Neuronal stem cell (in vitro differentiated cells): ENCODE measurements around the gene VPS13D.

Experiments used
- DNase-seq: peaks from one replicate; pipeline ENCODE4 v3.0.0-alpha.2; 2013; ENCODE audit warnings: low spot score
- H2AFZ ChIP-seq: one replicate; pipeline ENCODE4 v1.6.1; 2013; ENCODE audit warnings: mild to moderate bottlenecking, low read length, inconsistent platforms
- H2AK5ac ChIP-seq: 2 replicates; pipeline ENCODE4 v1.6.1; 2013; ENCODE audit warnings: low read depth, mild to moderate bottlenecking, inconsistent platforms, low read length, moderate library complexity, mixed read lengths
- H2BK120ac ChIP-seq: 2 replicates; pipeline ENCODE4 v1.6.1; 2013; ENCODE audit warnings: low read depth, mild to moderate bottlenecking, inconsistent platforms, low read length, moderate library complexity, mixed read lengths
- H2BK12ac ChIP-seq: one replicate; pipeline ENCODE4 v1.6.1; 2013; ENCODE audit warnings: low read length, inconsistent platforms
- H2BK15ac ChIP-seq: 2 replicates; pipeline ENCODE4 v1.6.1; 2013; ENCODE audit warnings: mild to moderate bottlenecking, low read length, inconsistent platforms, mixed read lengths
- H2BK5ac ChIP-seq: one replicate; pipeline ENCODE4 v1.6.1; 2013; ENCODE audit warnings: inconsistent platforms, mild to moderate bottlenecking, low read length, moderate library complexity
- H3K14ac ChIP-seq: one replicate; pipeline ENCODE4 v1.6.1; 2013; ENCODE audit warnings: low read length, inconsistent platforms
- H3K18ac ChIP-seq: 2 replicates; pipeline ENCODE4 v1.6.1; 2013; ENCODE audit warnings: low read length, inconsistent platforms
- H3K23ac ChIP-seq: 2 replicates; pipeline ENCODE4 v1.6.1; 2013; ENCODE audit warnings: low read depth, mild to moderate bottlenecking, mixed read lengths, low read length, inconsistent platforms; ENCODE audit not compliant: poor library complexity
- H3K27ac ChIP-seq: replicated peaks from 3 replicates; pipeline ENCODE4 v1.5.1; 2013; ENCODE audit warnings: low read length, inconsistent platforms
- H3K27me3 ChIP-seq, 3 experiments: 2 replicates each; pipeline ENCODE4 v1.6.1; 2013; ENCODE audit warnings: low read length in 3 of 3, mild to moderate bottlenecking in 2 of 3, inconsistent platforms in 1 of 3, low read depth in 1 of 3, mixed read lengths in 1 of 3, moderate library complexity in 1 of 3; ENCODE audit not compliant: control insufficient read depth in 3 of 3, insufficient read depth in 3 of 3
- H3K36me3 ChIP-seq, 2 donors: replicated peaks in 1 of 2; 2 replicates each; pipeline ENCODE4 v1.6.1; 2013; ENCODE audit warnings: low read length in 2 of 2; ENCODE audit not compliant: control insufficient read depth in 2 of 2, insufficient read depth in 2 of 2
- H3K4ac ChIP-seq: 2 replicates; pipeline ENCODE4 v1.6.1; 2013; ENCODE audit warnings: inconsistent platforms, mild to moderate bottlenecking, low read length, moderate library complexity
- H3K4me1 ChIP-seq, 2 donors: 1 replicate in 1 of 2; 2 replicates in 1 of 2; pipeline ENCODE4 v1.6.1; 2013; ENCODE audit warnings: low read length in 2 of 2, low read depth in 1 of 2; ENCODE audit not compliant: control insufficient read depth in 2 of 2, insufficient read depth in 1 of 2
- H3K4me2 ChIP-seq: one replicate; pipeline ENCODE4 v1.6.1; 2013; ENCODE audit warnings: mild to moderate bottlenecking, low read length, inconsistent platforms; ENCODE audit not compliant: insufficient read depth, poor library complexity, severe bottlenecking
- H3K4me3 ChIP-seq, 2 donors: 2 replicates each; pipeline ENCODE4 v1.5.1; 2013; ENCODE audit warnings: low read length in 2 of 2, mild to moderate bottlenecking in 2 of 2, inconsistent platforms in 1 of 2, moderate library complexity in 1 of 2
- H3K79me1 ChIP-seq: one replicate; pipeline ENCODE4 v1.6.1; 2013; ENCODE audit warnings: low read depth, mild to moderate bottlenecking, inconsistent platforms, low read length, moderate library complexity
- H3K9ac ChIP-seq: one replicate; pipeline ENCODE4 v1.6.1; 2013; ENCODE audit warnings: mild to moderate bottlenecking, low read depth, low read length, inconsistent platforms; ENCODE audit not compliant: poor library complexity
- H3K9me3 ChIP-seq, 2 donors: replicated peaks in 1 of 2; 2 replicates each; pipeline versions ENCODE3 to v1.6.1; 2013; ENCODE audit warnings: low read length in 2 of 2, mild to moderate bottlenecking in 2 of 2, inconsistent platforms in 1 of 2, low read depth in 1 of 2, mixed read lengths in 1 of 2, moderate library complexity in 1 of 2; ENCODE audit not compliant: control insufficient read depth in 2 of 2, insufficient read depth in 1 of 2
- H4K8ac ChIP-seq: one replicate; pipeline ENCODE4 v1.6.1; 2013; ENCODE audit warnings: low read depth, mild to moderate bottlenecking, inconsistent platforms, low read length, moderate library complexity
- H4K91ac ChIP-seq: one replicate; pipeline ENCODE4 v1.6.1; 2013; ENCODE audit warnings: low read length, low read depth, mild to moderate bottlenecking, inconsistent platforms; ENCODE audit not compliant: poor library complexity
- WGBS, 2 donors: extraction: QIAGEN DNeasy Blood & Tissue Kit; methylation state at CpG; one replicate each; pipeline ENCODE4 v1.1.7; 2013; ENCODE audit warnings: missing lambda C conversion rate in 2 of 2, mixed read lengths in 1 of 2; ENCODE audit not compliant: insufficient read length in 2 of 2, insufficient replicate concordance in 1 of 2; ENCODE audit errors: extremely low coverage in 2 of 2; 5-methylcytosine and 5-hydroxymethylcytosine counted together

VPS13D gene

DNA sequence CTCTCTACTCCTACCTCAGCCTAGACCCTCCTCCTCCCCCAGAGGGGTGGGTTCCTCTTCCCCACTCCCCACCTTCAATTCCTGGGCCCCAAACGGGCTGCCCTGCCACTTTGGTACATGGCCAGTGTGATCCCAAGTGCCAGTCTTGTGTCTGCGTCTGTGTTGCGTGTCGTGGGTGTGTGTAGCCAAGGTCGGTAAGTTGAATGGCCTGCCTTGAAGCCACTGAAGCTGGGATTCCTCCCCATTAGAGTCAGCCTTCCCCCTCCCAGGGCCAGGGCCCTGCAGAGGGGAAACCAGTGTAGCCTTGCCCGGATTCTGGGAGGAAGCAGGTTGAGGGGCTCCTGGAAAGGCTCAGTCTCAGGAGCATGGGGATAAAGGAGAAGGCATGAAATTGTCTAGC lies 21.6 kb upstream of the VPS13D start:
- H2BK5ac ChIP-seq = peak overlapping the region; percentile 72

DNA sequence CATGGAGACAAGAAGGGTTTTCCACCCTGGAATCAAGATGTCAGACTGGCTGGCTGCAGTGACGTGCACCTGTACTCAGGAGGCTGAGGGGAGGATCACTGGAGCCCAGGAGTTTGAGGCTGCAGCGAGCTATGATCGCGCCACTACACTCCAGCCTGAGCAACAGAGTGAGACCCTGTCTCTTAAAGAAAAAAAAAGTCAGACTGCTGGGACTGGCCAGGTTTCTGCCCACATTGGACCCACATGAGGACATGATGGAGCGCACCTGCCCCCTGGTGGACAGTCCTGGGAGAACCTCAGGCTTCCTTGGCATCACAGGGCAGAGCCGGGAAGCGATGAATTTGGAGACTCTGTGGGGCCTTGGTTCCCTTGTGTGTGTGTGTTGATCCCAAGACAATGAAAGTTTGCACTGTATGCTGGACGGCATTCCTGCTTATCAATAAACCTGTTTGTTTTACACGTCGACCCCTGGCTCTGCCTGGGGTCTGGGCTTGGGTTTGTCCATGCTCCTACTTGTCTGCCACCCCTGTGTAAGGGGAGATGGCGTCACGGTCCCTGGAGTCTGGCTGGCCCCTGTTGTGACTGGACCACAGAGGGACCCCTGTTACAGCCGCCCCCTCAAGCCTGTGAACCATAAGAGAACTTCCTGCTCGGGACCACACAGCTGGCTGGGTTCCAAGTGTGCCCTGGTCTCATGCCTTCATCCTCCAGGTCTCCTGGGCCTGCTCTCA lies 20.9 kb upstream of the VPS13D start:
- Histone ChIP-seq H3K79me1 (no peaks in the 10 kb centered on the region), H3K18ac (peak overlapping the region; percentile 22), H2BK120ac (no peak overlapping the region), H4K8ac (no peak overlapping the region), H2BK12ac (no peak overlapping the region), H2AFZ (peak overlapping the region; percentile 62), H3K27me3 (peaks cover 0 to 2% (median 0%) of the 10 kb centered on the region in 3 experiments), H3K4me2 (no peak overlapping the region), H2AK5ac (peak overlapping the region; percentile 28), H3K36me3 (no peaks in the 10 kb centered on the region), H3K23ac (no peak overlapping the region), H3K9ac (no peak overlapping the region), H3K14ac (no peak overlapping the region), H3K4ac (no peak overlapping the region), H2BK5ac (no peak overlapping the region), H3K4me1 (peaks cover 8 to 11% of the 10 kb centered on the region in 2 donors), H3K27ac (no peak overlapping the region), H3K4me3 (no peak overlapping the region), H3K9me3 (no peaks in the 10 kb centered on the region), H2BK15ac (no peak overlapping the region), H4K91ac (no peak overlapping the region)
- no CpG with 5 or more reads among the region's 14 CpGs for WGBS, 2 donors
- peak; percentile 88 for DNase-seq

More for the DNA sequence above, 21.6 kb upstream of the VPS13D start:
- no peak for DNase-seq
- peaks cover 0 to 2% (median 0%) of the 10 kb centered on the region in 3 experiments for H3K27me3 ChIP-seq
- no peak overlapping the region for H3K4me2 ChIP-seq
- H3K4me1 ChIP-seq = peaks cover 8 to 11% of the 10 kb centered on the region in 2 donors
- no peak overlapping the region for H4K8ac ChIP-seq
- H3K4me3 ChIP-seq = no peak overlapping the region
- peak overlapping the region; percentile 20 for H2AK5ac ChIP-seq
- H2BK12ac ChIP-seq = peak overlapping the region; percentile 73
- H3K9ac ChIP-seq = peak overlapping the region; percentile 32
- no peak overlapping the region for H3K23ac ChIP-seq
- H2AFZ ChIP-seq = peak overlapping the region; percentile 62
- no peaks in the 10 kb centered on the region for H3K36me3 ChIP-seq
- H3K18ac ChIP-seq = no peak overlapping the region
- no peak overlapping the region for H2BK120ac ChIP-seq
- H3K14ac ChIP-seq = peak overlapping the region; percentile 82
- H3K79me1 ChIP-seq = no peaks in the 10 kb centered on the region
- no peak overlapping the region for H3K4ac ChIP-seq
- no CpG with 5 or more reads among the region's 6 CpGs for WGBS, 2 donors
- H3K27ac ChIP-seq = no peak overlapping the region
- no peak overlapping the region for H2BK15ac ChIP-seq
- H4K91ac ChIP-seq = peak overlapping the region; percentile 34
- no peaks in the 10 kb centered on the region for H3K9me3 ChIP-seq

DNA sequence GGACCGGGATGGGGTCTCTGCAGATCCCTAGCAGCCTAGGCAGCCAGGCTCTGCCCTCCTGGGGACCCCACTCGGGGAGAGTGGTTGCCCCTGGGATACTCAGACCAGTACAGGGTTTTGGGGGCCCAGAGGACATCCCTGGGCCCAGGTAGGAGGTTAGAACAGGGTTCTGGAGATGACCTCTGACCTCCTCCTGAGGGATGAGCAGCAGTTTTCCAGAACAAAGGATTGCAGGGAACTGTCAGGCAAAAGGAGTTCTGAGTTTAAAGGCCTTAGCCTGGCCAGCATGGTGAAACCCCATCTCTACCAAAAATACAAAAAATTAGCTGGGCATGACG lies 20.4 kb upstream of the VPS13D start:
- Histone ChIP-seq H3K79me1 (no peaks in the 10 kb centered on the region), H2AFZ (peak overlapping the region; percentile 6), H4K91ac (no peak overlapping the region), H3K27ac (no peak overlapping the region), H3K23ac (no peak overlapping the region), H3K36me3 (no peaks in the 10 kb centered on the region), H3K4me3 (no peak overlapping the region), H3K4me1 (peaks cover 4 to 9% of the 10 kb centered on the region in 2 donors), H3K9ac (no peak overlapping the region), H3K14ac (no peak overlapping the region), H2BK12ac (no peak overlapping the region), H3K4me2 (no peak overlapping the region), H3K18ac (peak overlapping the region; percentile 22), H2AK5ac (peak overlapping the region; percentile 28), H3K27me3 (peaks cover 0 to 6% (median 0%) of the 10 kb centered on the region in 3 experiments), H2BK15ac (no peak overlapping the region), H3K9me3 (no peaks in the 10 kb centered on the region), H3K4ac (no peak overlapping the region), H2BK5ac (no peak overlapping the region), H4K8ac (no peak overlapping the region), H2BK120ac (no peak overlapping the region)
- no CpG with 5 or more reads among the region's 3 CpGs for WGBS, 2 donors
- no peak for DNase-seq

DNA sequence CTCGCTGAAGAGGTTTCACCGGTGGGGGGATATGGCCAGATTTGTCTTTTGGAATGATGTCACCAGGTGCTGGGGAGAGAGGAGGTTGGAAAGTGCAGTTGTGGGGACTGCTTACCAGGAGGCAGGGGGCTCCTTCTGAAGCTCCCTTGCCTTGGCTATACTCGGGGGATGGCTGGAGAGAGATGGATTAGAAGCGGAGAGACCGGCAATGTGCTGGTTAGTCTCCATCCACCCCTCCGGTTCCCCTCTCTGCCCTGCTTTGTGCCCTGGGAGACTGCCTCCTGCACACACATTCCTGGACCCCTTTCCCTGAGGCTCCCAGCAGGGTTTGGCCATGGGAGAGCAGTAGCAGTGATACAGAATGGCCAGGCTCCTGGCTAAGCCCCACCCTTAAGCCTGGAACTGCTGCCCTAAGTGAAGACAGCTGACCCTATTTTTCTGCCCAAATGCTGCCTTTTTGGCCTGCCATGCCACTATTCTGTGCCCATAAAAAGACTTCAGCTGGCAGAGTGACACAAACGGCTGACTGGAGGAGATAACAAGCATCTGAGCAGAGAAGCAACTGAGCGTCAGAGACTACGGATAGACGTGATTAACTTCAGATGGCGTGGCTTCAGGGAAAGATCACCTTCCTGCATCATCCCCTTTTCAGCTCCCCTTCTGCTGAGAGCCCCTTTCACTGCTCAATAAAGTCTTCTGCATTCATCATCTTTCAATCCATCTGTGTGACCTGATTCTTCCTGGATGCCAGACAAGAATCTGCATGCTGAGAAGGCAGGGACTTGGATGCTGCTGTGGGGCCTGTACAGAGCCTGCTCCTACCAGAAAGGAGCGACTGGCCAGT lies 14.5 kb upstream of the VPS13D start:
- H3K4me3 ChIP-seq = no peak overlapping the region
- no peak overlapping the region for H2BK15ac ChIP-seq
- no peak for DNase-seq
- H3K27me3 ChIP-seq = peaks cover 0 to 10% (median 0%) of the 10 kb centered on the region in 3 experiments
- peak overlapping the region; percentile 62 for H3K18ac ChIP-seq
- H3K4me2 ChIP-seq = no peak overlapping the region
- H2BK12ac ChIP-seq = no peak overlapping the region
- peak overlapping the region; percentile 17 for H3K23ac ChIP-seq
- peak overlapping the region; percentile 90 for H2BK5ac ChIP-seq
- no peak overlapping the region for H2BK120ac ChIP-seq
- H3K9ac ChIP-seq = no peak overlapping the region
- WGBS, 2 donors = no CpG with 5 or more reads among the region's 12 CpGs
- H3K4me1 ChIP-seq = no peaks in the 10 kb centered on the region
- no peaks in the 10 kb centered on the region for H3K36me3 ChIP-seq
- H4K8ac ChIP-seq = no peak overlapping the region
- no peak overlapping the region for H2AFZ ChIP-seq
- H3K79me1 ChIP-seq = no peaks in the 10 kb centered on the region
- no peak overlapping the region for H3K4ac ChIP-seq
- peak overlapping the region; percentile 14 for H2AK5ac ChIP-seq
- H3K14ac ChIP-seq = peak overlapping the region; percentile 40
- H3K27ac ChIP-seq = no peak overlapping the region
- peaks cover 7 to 17% of the 10 kb centered on the region in 2 donors for H3K9me3 ChIP-seq
- no peak overlapping the region for H4K91ac ChIP-seq
